HG02970 (cell line): ENCODE measurements around the gene SH3D21.

Source experiments
- ATAC-seq: cut with Tn5 transposase; IDR thresholded peaks from one replicate; pipeline ENCODE4 v1.9.1; 2021; ENCODE audit warnings: mild to moderate bottlenecking, moderate library complexity, moderate number of reproducible peaks; ENCODE audit not compliant: unreplicated experiment, low FRiP score

The SH3D21 gene

DNA sequence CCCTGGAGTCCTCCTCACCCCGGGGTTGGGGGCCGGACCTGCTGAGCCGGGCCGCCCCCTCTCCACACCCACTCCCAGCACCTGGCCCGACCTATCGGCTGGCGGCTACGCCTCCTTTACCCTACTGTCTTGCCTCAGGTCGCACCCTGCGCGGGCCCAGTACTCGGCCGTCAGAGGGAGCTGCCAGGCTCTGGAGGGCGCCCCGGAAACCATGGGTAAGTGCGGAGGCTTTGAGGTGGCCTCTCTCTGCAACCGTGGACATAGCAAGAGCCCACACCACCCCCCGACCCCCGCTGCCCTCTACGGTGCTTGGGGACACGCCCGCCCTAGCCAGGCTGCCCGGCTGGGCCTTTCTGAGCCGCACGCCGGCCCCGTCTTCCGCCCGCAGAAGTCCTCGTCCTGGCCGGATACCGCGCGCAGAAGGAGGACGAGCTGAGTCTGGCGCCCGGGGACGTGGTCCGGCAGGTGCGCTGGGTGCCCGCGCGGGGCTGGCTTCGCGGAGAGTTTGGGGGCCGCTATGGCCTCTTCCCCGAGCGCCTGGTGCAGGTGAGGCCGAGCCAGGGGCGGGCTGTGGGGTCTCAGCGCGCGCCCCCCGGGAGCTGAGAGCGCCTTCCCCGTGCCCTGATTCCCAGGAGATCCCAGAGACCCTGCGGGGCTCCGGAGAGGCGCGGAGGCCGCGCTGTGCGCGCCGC is at the start of gene SH3D21:
Gene SH3D21, plus strand, starts transcription at position 159 of the 692 bp plus-strand sequence. Its CDS starts 53 bp downstream, at position 212.
- peak; percentile 31 for ATAC-seq

DNA sequence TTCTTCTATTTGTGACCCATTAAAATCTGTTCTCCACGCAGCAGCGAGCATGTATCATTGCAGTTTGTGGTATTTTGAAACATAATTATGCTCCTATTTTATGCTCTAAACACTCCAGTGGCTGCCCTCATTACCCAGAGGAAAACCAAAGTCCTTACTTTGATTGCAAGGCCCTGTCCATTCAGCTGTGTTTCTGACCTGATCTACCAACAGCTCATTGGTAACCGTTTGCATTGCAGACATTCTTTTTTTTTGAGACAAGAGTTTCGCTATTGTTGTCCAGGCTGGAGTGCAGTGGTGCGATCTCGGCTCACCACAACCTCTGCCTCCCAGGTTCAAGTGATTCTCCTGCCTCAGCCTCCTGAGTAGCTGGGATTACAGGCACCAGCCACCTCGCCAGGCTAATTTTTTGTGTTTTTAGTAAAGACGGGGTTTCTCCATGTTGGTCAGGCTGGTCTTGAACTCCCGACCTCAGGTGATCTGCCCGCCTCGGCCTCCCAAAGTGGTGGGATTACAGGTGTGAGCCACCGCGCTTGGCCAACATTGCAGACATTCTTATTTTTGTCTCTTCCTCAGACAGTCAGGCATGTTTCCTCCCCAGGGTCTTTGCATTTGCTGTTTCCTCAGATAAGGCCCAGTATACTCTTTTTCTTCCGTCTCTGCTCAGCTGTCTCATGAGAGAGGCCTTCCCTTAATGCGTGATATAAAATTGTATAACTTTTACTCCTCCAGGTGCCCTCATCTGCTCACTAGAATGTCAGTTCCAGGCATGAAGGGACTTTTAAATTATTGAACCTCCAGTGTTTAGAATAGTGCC is 49.4 kb upstream of the SH3D21 start:
- no peak for ATAC-seq

DNA sequence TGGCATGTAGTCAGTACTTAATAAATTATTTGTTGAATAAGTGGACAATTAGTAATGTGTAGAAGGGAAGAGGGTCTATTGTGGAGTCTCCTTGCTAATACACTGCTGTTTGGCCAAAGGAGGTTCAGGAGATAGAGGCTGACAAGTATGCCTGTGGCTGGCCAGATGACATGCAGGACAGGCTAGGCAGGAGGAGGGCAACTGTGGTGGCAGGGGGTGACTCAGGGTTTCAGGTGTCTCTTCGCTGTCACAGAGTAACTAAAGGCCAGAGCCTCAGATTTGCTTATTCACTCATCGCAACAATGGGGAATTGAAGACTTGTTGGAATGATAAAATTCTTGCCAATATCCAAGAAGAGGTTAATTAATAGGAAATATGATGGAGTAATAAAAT is 48.8 kb upstream of the SH3D21 start:
- ATAC-seq, result no peak

DNA sequence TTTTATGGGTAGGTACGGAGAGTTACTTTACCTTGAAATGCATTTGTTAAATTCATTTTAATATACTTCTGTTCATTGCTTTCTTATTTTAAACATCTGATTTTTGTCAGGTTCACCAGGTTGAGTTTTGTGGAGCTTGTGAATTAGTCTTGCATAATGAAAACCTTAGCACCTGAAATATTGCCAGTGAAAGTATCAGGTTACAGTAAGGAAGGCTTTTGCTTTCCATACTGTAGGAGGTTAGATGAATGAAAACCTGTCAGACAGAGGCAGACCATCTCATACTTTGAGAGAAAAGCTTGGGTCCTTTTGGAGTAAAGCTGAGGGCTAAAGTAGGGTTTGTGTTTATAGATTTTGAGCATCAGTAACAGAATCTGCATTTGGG is 47.2 kb upstream of the SH3D21 start:
- ATAC-seq, result no peak

DNA sequence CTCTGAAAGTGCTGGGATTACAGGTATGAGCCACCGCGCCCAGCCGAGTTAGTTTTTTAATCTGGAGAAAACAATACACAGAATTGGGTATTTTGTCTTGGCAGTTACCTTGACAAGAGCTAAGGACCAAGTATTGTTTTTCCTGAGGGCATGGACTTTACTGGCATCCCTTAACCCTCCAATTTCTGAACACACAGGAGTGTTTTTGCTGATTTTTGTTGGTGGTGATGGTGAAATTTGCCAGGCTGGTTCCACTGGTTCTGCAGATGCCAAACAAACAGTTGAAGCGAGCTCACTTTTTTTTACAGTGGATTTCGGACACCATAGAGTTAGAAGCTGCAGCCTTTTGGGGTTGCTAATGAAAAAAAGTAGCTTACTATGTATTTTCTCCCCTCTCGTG is 37.2 kb upstream of the SH3D21 start:
- ATAC-seq, result no peak

DNA sequence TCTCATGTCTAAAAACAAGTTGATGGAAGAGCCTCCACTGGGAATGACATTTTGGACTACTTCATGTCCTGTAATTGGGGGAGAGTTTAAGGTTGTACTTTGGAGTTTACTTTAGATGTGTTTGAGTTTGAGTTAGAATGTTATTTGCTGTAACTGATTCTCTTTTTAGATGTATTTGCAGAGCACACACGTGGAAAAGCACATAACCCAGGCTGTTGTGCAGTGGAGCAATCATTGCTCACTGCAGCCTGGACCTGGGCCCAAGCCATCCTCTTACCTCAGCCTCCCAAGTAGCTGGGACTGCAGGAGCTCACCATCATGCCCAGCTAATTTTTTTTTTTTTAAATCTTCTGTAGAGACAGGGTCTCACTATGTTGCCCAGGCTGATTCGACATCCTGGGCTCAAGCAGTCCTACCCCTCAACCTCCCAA is 36.7 kb upstream of the SH3D21 start:
- ATAC-seq, result no peak

DNA sequence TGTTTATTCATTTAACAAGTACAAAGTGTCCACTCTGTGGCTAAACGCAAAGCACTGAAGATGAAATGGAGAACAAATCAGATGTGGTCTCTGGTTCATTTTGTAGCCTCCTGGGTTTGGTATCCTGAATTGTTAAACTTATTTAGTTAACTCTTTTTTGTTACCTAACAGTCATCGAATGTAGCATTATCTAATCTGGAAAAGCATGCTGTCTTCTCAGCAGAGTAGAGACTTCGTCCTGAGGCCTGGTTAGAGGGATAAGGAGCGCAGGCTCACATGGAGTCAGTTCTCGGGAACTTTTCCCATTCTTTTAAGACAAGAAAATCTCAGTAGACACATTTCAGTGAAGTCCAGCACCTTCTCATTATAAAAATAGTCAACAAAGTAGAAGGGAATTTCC is 33.1 kb upstream of the SH3D21 start:
- no peak for ATAC-seq

DNA sequence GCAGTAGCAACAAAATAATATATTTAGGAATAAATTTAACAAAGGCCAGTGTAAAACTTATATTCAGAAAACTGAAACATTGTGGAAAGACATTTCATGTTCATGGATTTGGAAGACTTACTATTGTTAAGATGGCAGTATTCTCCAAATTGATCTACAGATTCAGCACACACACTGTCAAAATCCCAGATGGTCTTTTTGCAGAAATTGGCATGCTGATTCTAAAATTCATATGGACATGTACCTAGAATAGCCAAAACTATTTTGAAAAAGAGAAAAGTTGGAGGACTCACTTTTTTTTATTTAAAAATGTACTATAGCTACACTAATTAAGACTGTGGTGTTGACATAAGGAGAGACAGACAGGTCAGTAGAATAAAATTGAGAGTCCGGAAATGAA is 32.0 kb upstream of the SH3D21 start:
- ATAC-seq, result no peak

DNA sequence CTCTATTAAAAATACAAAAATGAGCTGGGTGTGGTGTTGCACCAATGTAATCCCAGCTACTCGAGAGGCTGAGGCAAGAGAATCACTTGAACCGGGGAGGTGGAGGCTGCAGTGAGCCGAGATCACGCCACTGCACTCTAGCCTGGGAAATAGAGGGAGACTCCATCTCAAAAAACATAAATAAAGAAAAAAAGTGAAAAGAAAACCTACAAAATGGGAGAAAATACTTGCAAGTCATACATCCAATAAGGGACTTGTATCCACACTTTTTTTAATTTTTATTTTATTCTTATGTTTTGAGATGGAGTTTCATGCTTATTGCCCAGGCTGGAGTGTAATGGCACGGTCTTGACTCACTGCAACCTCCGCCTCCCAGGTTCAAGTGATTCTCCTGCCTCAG is 29.5 kb upstream of the SH3D21 start:
- ATAC-seq, result no peak

DNA sequence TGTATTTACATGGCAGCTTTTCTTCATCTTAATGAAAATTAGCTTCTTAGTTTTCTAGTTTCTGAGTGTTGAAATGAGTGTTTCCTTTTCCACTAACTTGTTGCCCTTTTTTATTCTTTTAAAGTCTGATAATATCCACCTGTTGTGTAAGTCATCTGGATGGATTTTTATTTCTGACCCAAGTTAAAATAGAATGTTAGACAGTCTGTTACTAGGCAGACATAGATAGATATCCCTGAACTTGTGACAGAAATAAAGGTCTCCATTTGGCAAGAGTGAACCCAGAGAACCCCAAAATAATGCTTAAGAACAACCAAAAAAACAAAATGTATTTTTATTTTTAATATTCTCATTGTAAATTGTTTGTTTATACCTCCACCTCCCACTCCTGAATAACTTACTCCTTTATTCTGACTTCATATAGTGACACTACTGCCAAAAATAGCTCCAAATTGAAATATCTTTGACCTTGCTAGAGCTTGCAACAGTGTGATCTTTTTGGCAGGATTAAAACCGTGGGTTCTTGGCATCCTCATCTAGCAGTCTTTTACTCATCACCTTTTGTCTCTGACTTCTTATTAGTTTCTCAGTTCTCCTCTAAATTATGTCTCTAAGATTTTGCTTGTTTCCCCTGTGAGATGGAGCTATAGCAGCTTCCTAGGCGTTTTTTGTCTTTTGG is 26.9 kb upstream of the SH3D21 start:
- ATAC-seq, result no peak

DNA sequence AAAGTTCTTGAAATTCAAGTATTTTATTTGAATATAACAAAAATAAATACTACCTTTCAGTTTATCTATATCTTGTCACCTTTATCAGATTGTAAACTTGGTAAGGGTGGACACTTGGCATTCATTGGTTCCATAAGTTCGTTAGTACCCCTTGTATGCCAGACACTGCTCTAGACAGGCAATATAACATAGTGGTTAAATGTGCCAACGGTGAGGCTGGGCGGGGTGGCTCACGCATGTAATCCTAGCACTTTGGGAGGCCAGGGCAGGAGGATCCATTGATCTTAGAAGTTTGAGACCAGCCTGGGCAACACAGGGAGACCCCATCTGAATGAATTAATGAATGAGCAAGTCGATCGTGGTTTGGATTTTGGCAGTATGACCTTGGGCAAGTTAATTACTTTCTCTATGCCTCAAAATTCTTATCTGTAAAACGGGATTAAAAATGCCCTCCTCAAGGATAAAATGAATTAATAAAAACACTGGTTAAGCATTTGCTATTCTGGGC is 26.3 kb upstream of the SH3D21 start:
- ATAC-seq, result no peak

DNA sequence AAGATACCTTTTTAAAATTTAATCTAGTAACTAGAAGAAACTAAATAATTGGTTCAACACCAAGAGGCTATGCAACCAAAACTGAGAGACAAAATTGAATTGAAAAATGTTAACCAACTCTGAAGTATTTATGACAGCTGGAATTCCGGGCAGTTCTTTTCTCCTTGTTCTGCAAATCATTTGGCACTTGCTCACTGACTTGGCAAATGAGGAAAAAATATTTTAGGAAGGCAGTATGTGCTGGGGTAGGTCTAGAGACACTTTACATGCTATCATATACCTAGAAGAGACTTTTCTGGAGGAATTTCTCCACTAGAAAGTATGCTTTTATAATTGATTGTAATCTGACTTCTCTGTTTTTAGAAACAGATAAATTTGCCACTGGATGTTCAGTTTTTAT is 22.1 kb upstream of the SH3D21 start:
- ATAC-seq, result no peak

DNA sequence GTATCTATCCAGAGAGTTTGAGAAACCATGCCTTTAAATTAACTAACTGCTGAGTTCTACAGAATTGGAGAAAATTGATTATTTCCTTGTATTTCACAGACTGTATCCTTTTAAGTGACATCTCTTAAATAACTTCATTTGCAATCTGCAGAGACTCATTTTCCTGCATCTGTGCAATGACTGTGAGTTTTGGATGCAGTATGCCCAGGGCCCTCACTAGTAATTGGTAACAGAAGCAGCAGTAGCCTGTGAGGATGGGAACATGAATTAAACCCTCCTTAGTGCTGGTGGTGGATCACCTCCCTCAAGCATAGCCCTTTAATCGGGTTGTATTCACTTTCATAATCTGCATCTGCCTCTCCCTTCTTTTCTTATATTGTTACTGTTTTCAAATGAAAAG is 21.7 kb upstream of the SH3D21 start:
- ATAC-seq, result no peak

DNA sequence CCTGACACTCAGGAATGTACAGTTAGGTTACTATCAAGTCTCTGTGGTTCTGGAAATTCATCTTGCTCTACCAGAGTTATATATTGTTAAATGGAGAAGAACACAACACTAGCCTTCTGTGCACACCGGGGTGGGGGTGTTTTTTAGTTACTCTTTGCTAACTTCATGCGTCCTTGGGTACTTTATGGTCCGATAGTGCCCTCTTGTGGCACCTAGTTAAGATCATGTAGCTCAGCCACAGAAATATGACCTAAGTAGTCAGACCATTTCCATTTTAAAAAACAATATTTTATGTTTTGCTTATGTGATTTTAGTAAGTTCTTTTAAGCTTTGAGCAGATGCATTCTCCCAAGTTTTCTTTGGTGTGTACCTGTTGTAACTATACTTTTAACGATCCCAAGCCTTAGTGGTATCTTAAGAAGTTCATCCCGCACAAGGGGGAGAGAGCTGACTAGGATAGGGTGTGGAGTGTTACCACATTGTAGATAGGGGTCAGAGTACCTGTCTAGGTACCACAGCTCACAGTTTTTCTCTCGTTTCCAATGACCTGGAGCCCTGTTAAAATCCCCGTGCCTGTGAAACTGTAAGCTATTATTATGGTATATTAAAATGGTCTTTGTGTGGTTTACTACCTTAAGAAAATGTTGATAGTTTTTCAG is 20.6 kb upstream of the SH3D21 start:
- no peak for ATAC-seq

DNA sequence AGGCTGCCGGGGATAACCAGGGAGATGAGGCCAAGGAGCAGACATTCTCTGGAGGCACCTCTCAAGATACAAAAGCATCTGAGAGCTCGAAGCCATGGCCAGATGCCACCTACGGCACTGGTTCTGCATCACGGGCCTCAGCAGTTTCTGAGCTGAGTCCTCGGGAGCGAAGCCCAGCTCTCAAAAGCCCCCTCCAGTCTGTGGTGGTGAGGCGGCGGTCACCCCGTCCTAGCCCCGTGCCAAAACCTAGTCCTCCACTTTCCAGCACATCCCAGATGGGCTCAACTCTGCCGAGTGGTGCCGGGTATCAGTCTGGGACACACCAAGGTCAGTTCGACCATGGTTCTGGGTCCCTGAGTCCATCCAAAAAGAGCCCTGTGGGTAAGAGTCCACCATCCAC is 19.4 kb upstream of the SH3D21 start:
- ATAC-seq, result no peak

DNA sequence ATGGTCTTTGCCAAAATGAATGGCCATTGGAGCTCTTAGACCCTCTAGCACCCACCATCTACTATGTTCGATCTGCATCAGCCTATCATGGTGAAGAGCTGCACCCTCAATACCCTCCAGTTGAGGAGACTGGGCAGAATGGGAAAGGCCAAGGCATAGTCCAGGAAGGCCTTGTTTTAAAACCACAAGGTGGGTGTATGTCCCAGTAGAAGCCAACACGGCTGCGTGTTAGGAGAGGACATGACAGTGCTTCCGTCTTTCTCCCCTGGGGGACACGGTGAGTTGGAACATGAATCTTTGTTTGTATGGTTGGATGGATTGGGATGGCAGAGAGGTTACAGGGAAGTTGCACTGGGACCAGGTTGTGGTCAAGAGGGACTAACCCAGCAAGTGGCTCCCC is 18.6 kb upstream of the SH3D21 start:
- no peak for ATAC-seq

DNA sequence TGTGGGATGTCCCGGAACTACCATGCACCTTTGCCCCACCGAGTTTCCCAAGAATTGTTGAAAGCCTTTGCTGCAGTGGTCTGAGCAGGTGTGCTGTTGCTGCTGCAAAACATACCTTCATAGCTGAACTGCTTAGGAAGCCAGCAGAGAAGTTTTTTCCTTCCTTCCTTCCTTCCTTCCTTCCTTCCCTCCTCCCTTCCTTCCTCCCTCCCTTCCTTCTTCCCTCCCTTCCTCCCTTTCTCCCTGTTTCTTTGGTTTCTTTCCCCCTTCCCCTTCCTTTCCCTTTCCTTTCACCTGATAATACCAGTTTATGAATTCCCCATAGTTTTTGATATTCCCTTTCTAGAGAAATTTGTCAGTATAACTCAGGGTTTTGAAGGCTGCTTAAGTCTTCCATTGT is 10.8 kb upstream of the SH3D21 start:
- ATAC-seq, result no peak

DNA sequence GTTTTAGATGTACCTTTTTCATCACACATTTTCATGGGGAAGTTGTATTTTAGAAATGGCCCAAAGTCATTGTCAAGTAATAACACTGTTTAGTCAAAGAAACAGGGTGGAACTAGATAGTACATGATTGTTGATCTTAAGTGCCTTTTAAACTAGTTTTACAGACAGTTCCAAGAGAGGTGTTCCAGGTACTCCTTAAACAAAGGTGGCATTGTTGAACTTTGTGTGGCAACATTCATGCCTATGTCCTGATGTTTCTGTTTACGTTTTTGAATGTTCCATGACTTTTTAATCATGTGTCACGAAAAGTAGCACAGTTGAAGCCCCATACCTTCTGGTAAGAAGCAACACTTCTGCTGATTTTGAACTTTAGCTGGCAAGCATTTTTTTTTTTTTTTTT is 9.1 kb upstream of the SH3D21 start:
- no peak for ATAC-seq

DNA sequence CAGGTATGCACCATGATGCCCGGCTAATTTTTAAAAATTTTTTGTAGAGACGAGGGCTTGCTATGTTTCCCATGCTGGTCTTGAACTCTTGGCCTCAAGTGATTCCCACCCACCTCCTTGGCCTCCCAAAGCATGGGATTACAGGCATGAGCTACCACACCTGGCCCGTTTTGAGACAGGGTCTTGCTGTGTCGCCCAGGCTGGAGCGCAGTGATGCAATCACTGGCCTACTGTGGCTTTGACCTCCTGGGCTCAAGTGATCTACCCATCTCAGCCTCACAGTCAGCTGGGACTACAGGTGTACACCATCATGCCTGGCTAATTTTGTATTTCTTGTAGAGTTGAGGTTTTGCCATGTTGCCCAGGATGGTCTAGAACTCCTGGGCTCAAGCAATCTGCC is 7.5 kb upstream of the SH3D21 start:
- ATAC-seq, result no peak

DNA sequence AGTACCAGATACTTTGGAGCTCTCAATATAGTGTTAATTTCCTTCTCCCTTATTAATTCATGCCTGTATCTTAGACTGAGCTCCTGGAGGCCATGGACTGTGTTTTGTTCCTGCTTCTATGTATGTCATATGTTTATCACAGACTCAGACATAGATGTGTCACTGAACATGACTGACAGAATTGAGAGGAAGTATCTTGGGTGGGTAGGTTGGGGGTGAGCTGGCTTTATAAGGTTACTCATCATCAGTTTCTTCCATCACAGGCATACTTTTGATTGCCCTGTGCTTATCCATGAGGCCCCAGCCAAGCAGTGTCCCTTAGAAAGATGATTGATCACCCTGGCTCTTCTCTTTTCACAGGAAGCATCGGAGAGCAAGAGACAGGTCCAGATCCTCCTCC is 5.6 kb upstream of the SH3D21 start:
- no peak for ATAC-seq

DNA sequence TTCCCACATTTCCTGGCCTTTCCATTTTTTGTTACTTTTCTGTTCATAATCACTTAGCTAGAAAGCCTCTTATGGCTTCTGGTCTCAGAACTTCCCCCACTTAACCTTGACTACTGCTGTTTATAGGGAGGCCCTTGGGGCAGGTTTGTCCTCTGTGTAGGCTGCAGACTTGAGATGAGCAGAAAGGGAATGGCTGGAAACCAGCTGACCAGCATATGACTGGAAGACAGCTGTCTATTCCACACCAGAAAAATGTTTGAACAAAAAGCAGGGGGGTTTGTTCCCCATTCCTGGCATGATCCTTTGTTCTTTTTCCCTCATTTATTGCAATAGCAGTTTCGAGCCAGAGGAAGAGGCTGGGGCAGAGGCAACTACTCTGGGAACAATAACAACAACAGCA is 4.9 kb upstream of the SH3D21 start:
- no peak for ATAC-seq
